ENCODE measurements around the gene TRABD.

The TRABD gene

GRCh38 chr22:50188356-50188755 lies 2.6 kb downstream of the TRABD start:
- DNase-seq, result no peak

DNA sequence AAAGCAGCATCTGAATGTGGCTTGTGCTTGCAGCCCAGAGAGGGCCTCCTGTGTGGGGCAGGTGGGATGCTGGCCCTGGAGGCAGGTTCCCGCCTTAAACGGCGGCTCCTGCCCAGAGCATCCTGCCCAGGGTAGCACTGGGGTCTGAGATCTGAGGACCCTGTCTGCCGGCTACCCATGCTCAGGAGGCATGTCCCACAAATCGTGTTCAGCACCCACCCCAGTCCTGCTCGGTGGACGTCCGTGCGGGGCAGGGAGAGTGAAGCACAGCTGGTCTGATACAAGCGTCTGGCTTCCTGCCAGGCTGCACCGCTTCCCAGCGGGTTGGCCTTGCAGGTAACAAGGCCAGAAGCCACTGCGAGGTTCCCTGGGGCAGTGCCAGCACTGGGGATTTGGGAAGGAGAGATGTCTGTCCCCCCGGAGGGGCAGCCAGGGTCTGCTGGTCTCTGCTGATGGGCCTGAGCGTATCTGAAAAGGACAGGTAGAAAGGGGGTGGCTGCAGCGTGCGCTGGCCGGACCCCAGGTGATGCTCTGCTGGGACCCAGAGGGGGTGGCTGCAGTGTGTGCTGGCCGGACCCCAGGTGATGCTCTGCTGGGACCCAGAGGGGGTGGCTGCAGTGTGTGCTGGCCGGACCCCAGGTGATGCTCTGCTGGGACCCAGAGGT lies 3.6 kb downstream of the TRABD start:
- no peak for DNase-seq

DNA sequence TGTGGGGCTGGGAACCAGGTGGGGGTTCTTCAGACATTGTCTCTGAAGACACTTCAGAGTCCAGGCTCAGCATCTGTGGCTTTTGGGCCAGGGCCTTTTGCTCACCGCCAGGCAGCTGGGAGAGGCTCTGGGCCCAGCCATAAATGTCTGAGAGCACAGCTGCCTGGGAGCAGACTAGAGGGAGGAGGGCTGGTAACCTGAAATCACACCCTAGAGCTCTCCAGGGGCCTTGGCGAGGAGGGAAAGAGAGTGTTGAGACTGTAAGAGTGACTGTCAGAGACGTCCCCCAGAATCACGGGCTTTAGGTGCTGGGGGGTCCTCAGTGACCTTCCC lies 4.1 kb downstream of the TRABD start:
- DNase-seq, result no peak

- DNase-seq, result no peak
These were observed 4.6 kb downstream of the TRABD start for GRCh38 chr22:50190182-50190940.

- no peak for DNase-seq
These were observed 5.4 kb downstream of the TRABD start for GRCh38 chr22:50190941-50191741.

DNA sequence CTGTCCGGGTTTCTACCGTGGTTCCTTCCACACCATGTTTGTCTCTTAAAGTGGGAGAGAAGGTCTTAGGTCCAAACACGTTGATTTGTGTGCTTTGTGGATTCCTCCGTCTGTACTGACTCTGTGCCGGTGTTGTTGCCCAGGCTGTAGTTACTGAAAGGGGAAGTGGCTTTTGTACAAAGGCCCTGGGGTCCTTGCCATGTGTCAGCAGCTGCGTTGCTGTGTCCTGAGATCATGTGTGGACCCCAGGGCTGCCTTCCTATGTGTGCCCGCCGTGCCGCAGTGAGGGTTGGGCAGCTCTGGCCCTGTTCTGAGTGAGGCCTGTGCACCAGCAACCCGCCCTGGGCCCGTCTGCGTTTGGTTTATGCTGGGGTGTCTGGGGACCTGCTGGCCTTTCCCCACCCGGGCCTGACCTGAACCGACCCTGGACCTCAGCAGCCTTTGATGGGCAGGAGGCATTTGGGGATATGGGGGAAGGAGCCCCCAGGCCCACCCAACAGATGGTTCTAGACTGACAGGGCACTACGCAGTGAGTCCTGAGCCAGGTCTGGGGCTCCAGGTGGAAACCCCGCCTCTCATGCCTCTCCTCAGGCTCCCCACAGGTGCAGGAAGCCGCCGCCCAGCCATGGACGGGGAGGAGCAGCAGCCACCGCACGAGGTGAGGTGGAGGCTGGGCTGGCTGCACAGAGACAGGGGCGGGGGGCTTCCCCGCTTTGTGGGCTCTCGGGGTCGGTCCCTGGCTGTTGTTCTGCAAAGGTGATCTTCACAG lies 6.9 kb downstream of the TRABD start:
- no peak for DNase-seq

DNA sequence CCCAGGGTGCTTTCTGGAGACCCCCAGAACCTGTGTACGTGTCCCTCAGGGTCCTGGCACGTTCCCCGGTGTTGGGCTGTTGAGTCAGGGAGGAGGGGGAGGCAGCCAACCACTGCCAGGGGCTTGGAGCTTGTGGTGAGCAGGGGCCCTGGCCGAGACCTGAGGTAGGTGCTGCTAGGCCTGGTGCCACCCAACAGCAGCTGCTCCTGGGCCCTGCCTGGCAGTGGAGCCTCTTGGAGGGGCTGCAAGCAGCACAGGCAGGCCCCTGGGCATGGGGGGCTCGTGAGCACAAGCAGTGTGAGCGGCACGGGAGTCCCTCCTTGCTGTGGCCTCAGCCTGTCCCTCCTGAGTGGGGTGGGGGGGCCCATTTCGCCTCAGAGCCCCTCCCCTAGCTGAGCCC lies 7.9 kb downstream of the TRABD start:
- DNase-seq, result no peak

DNA sequence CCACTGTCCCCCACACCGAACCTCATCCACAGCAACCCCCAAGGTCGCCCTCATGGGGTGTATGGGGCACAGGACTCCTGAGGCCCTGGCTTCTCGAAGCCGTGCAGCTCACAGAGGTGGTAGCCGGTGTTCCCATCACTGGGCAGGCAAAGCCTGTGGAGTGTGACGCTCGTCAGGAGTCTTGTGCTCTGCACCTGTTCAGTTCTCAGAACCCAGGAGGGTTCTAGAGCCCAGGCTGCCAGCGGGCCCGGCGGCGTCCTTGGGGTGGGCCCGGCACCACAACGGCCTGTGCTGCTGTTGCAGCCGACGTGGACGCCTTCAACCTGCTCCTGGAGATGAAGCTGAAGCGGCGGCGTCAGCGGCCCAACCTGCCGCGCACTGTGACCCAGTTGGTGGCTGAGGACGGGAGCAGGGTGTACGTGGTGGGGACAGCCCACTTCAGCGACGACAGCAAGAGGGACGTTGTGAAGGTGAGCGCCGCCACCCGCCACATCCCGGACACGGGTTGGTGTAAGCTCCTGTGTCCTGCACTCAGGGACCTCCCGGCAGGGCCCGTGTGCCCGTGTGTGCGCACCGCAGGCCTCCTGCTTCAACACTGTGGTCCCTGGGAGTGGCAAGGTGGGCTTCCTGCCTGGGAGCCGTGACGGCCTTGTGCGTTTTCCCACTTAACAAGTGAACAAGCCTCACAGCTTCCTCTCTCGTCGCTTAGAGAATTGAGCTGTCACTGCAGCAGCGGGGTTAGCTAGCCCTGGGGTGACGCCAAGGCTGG lies 8.5 kb downstream of the TRABD start:
- no peak for DNase-seq

- no peak for DNase-seq
These were observed 10.5 kb downstream of the TRABD start for GRCh38 chr22:50196256-50196655.

GRCh38 chr22:50197000-50197800 lies 11.5 kb downstream of the TRABD start:
- no peak for DNase-seq

- DNase-seq, result no peak
These were observed 12.3 kb downstream of the TRABD start for GRCh38 chr22:50197856-50198623.

- DNase-seq, result no peak
These were observed 12.9 kb downstream of the TRABD start for GRCh38 chr22:50198624-50199017.

DNA sequence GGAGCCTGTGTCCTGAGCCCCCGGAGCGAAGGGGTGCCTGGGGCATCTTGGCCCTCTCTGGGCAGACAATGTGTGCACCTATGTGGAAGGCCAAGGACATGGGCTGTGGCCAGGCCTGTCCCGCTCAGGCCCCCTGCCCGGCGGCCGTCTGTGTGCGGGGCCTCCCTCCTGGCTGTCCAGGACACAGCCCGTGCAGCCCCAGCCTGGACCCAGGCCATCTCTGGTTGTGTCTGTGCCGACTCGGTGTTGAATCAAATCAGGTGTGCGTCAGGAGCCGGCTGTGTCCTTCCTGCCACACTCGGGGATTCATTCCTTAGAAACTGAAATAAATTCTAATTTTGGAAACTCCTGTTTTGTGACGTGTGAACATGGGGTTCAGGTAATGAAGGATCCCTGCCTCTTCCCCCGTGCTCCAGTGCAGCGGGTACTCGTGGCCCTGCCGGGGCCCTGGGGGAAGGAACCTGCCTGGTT lies 13.6 kb downstream of the TRABD start:
- DNase-seq, result no peak

DNA sequence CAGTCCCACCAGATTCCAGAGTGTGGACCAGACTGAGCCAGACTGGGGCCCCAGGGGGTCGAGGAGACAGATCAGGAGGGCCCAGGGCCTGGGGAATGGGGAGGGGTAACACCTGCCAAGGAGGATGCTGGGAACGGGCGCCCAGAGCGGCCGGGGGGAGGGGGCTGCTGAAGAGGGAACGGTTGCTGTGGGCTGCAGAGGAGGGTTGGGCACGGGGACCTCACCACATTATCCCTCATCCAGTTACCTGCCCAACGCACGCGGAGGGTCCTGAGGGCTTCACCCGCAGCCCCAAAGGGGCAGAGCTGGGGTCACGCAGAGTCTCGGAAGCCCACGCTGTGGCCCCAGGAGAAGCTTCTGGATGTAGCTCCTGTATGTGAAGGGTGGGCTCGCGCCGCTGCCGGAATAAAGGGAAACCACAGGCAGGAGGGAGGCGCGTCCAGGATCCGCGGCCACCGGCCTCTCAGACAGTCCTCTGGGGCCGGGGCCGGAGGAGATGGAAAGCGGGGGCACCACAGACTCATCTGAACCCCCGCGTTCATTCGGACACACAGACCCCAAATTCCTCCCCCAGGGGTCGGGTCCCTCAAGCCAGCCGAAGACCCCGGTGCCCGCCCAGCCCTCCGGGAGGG lies 14.2 kb downstream of the TRABD start:
- peak; percentile 30 for DNase-seq

DNA sequence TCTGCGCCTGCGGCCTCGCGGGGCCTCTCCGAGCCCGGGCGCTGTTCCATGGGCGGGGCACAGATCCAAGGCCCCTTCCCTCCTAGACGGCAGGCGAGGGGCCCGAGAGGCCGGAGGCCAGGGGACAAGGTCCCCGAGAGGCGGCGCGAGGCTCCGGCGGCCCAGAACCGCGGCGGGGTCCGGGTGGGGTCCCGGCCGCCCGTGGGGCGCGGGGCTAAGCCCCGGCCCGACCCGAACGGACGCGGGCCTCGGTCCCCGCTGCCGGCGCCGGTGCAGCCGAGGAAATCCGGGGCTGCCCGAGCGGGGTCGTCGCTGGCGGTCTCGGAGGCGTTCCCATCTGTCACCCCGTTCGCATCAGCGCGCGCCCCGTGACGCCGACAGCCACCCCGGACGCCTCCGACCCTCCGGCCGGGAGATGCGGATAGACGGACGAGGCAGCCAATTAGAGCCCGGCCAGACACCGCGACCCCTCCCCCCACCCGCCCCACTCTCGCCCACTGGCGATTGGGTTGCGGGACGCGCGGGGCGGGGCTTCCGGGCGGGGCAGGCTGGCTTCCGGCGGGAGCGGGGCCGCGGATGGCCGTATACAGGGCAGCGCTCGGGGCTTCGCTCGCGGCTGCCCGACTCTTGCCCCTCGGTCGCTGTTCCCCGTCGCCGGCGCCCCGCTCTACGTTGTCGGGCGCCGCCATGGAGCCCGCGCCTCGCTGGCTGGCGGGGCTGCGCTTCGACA lies 14.9 kb downstream of the TRABD start, which contains the start of gene SELENOO:
Gene SELENOO, plus strand, starts transcription at position 551 of the 730 bp plus-strand sequence. Its CDS starts 26 bp downstream, at position 577.
- peak; percentile 47 for DNase-seq

DNA sequence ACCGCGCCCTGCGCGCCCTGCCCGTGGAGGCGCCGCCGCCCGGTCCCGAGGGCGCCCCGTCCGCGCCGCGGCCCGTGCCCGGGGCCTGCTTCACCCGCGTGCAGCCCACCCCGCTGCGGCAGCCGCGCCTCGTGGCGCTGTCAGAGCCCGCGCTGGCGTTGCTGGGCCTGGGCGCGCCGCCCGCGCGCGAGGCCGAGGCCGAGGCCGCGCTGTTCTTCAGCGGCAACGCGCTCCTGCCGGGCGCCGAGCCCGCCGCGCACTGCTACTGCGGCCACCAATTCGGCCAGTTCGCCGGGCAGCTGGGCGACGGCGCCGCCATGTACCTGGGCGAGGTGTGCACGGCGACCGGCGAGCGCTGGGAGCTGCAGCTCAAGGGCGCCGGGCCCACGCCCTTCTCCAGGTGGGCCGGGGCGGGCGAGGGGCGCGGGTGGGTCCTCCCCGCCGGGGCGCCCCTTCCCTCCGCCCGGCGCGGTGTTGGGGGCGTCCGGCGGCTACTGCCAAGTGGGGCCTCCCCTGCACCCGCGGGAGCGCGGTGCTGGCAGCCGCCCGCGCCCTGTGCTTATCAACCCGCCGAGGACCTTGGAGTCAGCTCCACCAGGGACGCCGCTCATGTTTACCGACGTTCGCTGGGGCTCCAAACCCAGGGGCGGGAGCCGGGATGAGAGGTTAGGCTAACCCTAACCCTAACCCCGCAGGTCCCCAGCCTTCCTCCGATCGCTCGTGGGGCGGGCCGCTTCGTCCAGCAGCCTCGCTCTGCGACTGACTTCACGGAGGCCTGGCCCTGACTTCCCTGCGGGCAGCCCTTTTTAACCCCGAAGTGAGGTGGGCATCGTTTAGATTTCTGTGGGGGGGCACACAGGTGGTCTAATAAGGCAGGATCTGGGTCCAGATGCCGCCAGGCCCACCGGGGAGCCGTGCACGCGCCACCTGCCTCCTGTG lies 15.7 kb downstream of the TRABD start:
- no peak for DNase-seq

DNA sequence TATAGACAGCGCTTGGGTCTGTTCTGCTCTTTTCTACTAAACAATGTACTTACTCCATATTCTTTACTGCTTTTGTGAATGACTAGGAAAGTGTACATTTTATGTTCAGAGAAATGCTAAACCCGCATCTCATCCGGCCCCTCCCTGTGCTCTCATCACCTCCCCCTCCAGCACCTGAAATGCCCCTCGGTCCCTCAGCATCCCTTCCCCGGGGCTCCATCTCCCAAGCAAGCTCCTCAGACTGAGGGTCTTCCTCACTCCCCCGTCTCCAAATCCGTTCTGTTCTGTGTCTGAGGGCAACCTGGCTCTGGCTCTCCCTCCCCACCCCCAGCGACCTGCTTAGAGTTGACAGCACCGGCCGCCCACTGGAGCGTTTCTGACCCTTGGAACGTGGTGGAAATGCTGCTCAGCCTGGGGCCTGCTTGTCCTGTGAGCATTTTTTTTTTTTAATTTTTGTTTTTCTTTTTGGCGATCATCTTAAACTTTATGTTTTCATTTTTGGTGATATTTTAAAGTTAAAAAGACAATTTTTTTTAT lies 16.5 kb downstream of the TRABD start:
- DNase-seq, result no peak

DNA sequence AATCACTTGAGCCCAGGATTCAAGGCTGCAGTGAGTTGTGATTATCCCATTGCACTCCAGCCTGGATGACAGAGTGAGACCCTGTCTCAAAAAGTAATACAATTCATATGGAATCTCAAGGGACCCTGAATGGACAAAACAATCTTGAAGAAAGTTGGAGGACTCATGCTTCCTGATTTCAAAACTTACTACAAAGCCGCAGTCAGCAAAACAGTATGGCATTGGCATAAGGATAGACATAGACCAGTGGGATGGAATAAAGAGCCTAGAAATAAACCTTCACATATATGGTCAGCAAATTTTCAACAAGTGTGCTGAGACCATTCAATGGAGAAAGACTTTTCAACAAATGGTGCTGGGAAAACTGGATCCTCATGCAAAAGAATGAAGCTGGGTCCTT lies 17.6 kb downstream of the TRABD start:
- DNase-seq, result no peak
